Endodermal cell (in vitro differentiated cells): ENCODE data around the gene FGD3. TPM values are rescaled to one million over a fixed set of nuclear protein-coding genes. Genes with fewer than 3 reads are reported as not detected.

Experiments used
- DNase-seq: peaks from one replicate; pipeline ENCODE4 v3.0.0-alpha.2; 2017
- H3K27ac ChIP-seq: 2 replicates; pipeline ENCODE4 v1.5.1; 2013; ENCODE audit warnings: mild to moderate bottlenecking, low read depth, low read length, moderate library complexity
- H3K27me3 ChIP-seq: 2 replicates; pipeline ENCODE4 v1.6.1; 2013; ENCODE audit warnings: mild to moderate bottlenecking, low read length, moderate library complexity; ENCODE audit not compliant: insufficient read depth, control insufficient read depth, poor library complexity, severe bottlenecking
- H3K36me3 ChIP-seq: 2 replicates; pipeline ENCODE4 v1.7.0; 2013; ENCODE audit warnings: mild to moderate bottlenecking, low read length, moderate library complexity; ENCODE audit not compliant: control insufficient read depth, insufficient read depth
- H3K4me1 ChIP-seq: one replicate; pipeline ENCODE4 v1.7.0; 2013; ENCODE audit warnings: low read length; ENCODE audit not compliant: control insufficient read depth, insufficient read depth
- H3K4me3 ChIP-seq: 2 replicates; pipeline ENCODE4 v1.5.1; 2013; ENCODE audit warnings: mild to moderate bottlenecking, low read length, moderate library complexity
- H3K9ac ChIP-seq: 2 replicates; pipeline ENCODE4 v1.6.1; 2013; ENCODE audit warnings: mild to moderate bottlenecking, low read length, moderate library complexity; ENCODE audit not compliant: poor library complexity, severe bottlenecking; ENCODE audit errors: extremely low read depth
- H3K9me3 ChIP-seq: 2 replicates; pipeline ENCODE4 v1.6.1; 2013; ENCODE audit warnings: mild to moderate bottlenecking, low read length, moderate library complexity; ENCODE audit not compliant: control insufficient read depth
- H3K27ac Mint-ChIP-seq: 2 replicates; pipeline ENCODE4 v1.8.0; 2020; ENCODE audit warnings: mixed read lengths
- H3K27me3 Mint-ChIP-seq: 2 replicates; pipeline ENCODE4 v1.8.0; 2021; ENCODE audit warnings: mild to moderate bottlenecking, mixed read lengths; ENCODE audit not compliant: insufficient read depth
- H3K36me3 Mint-ChIP-seq: 2 replicates; pipeline ENCODE4 v1.8.0; 2020; ENCODE audit warnings: low read depth, mixed read lengths
- H3K4me1 Mint-ChIP-seq: 2 replicates; pipeline ENCODE4 v1.8.0; 2020; ENCODE audit warnings: mixed read lengths
- H3K4me3 Mint-ChIP-seq: 2 replicates; pipeline ENCODE4 v1.8.0; 2020; ENCODE audit warnings: mild to moderate bottlenecking, moderate library complexity, mixed read lengths
- H3K9me3 Mint-ChIP-seq: 2 replicates; pipeline ENCODE4 v1.8.0; 2020; ENCODE audit warnings: mild to moderate bottlenecking, mixed read lengths
- CTCF ChIP-seq: fragments of 200-600 bp; sonication (generic); conservative IDR thresholded peaks from 2 replicates; pipeline ENCODE4 v1.5.0; 2021; ENCODE audit warnings: antibody characterized with exemption, mild to moderate bottlenecking
- WGBS, 2 experiments: methylation state at CpG; one replicate each; pipeline versions ENCODE4 v1.1.5 to v1.1.7; 2013; ENCODE audit warnings: missing lambda C conversion rate in 2 of 2, mixed read lengths in 1 of 2; ENCODE audit not compliant: insufficient coverage in 1 of 2, insufficient read length in 1 of 2; 5-methylcytosine and 5-hydroxymethylcytosine counted together
- total RNA-seq, 2 donors: library from RNA; stranded (reverse); fragmentation: NEBNext Ultra II Directional in 1 of 2; extraction: Animal tissue kit (Norgen Biotek cat#: 25700) in 1 of 2; gene quantifications; 2 replicates in 1 of 2; 3 replicates in 1 of 2; pipeline ENCODE4 v1.2.1, GENCODE V29; 2021

Gene FGD3
- total RNA-seq, 2 donors from 2014 or later, result 1.4 to 1.9 TPM

- no peaks in the 10 kb centered on the region for H3K9me3 Mint-ChIP-seq
- no peaks in the 10 kb centered on the region for H3K4me1 ChIP-seq
- H3K27ac Mint-ChIP-seq, result no peak overlapping the region
- H3K36me3 ChIP-seq, result no peaks in the 10 kb centered on the region
- H3K4me3 ChIP-seq, result no peak overlapping the region
- no peaks in the 10 kb centered on the region for H3K36me3 Mint-ChIP-seq
- H3K27me3 Mint-ChIP-seq, result no peaks in the 10 kb centered on the region
- no peak overlapping the region for H3K9ac ChIP-seq
- 90 to 91% methylated on average over 7 to 12 of the region's 12 CpGs for WGBS, 2 experiments
- H3K4me3 Mint-ChIP-seq, result no peak overlapping the region
- no peak for TF ChIP-seq CTCF
- no peak for DNase-seq
- no peak overlapping the region for H3K27ac ChIP-seq
- no peaks in the 10 kb centered on the region for H3K9me3 ChIP-seq
- H3K4me1 Mint-ChIP-seq, result peaks cover 3% of the 10 kb centered on the region
- H3K27me3 ChIP-seq, result no peaks in the 10 kb centered on the region
These were observed 128.9 kb downstream of the FGD3 start for GRCh38 chr9:93076101-93076791.

GRCh38 chr9:93076792-93077128 lies 129.4 kb downstream of the FGD3 start:
- Histone ChIP-seq H3K36me3 (no peaks in the 10 kb centered on the region), H3K27me3 (no peaks in the 10 kb centered on the region), H3K27ac (no peak overlapping the region), H3K4me3 (no peak overlapping the region), H3K9ac (no peak overlapping the region), H3K4me1 (no peaks in the 10 kb centered on the region), H3K9me3 (no peaks in the 10 kb centered on the region)
- no peak for TF ChIP-seq CTCF
- no peak for DNase-seq
- Mint-ChIP-seq H3K27ac (no peak overlapping the region), H3K4me3 (no peak overlapping the region), H3K36me3 (no peaks in the 10 kb centered on the region), H3K4me1 (peaks cover 3% of the 10 kb centered on the region), H3K27me3 (no peaks in the 10 kb centered on the region), H3K9me3 (no peaks in the 10 kb centered on the region)
- 92 to 100% methylated on average over 2 of the region's 2 CpGs for WGBS, 2 experiments

- Mint-ChIP-seq H3K4me1 (peaks cover 3% of the 10 kb centered on the region), H3K9me3 (no peaks in the 10 kb centered on the region), H3K36me3 (no peaks in the 10 kb centered on the region), H3K27ac (no peak overlapping the region), H3K27me3 (no peaks in the 10 kb centered on the region), H3K4me3 (no peak overlapping the region)
- no peak for TF ChIP-seq CTCF
- WGBS, 2 experiments, result 90% methylated on average over 1 of the region's 1 CpG; no CpG with 5 or more reads in 1 of the 2 experiments
- DNase-seq, result no peak
- no peaks in the 10 kb centered on the region for H3K9me3 ChIP-seq
- H3K36me3 ChIP-seq, result no peaks in the 10 kb centered on the region
- no peak overlapping the region for H3K4me3 ChIP-seq
- H3K27me3 ChIP-seq, result no peaks in the 10 kb centered on the region
- no peak overlapping the region for H3K27ac ChIP-seq
- H3K4me1 ChIP-seq, result no peaks in the 10 kb centered on the region
- H3K9ac ChIP-seq, result no peak overlapping the region
These were observed 130.0 kb downstream of the FGD3 start for GRCh38 chr9:93077367-93077766.
